Mesenchymal stem cell (in vitro differentiated cells and primary cell): Measurements from ENCODE around the gene EMB.
"Not testable (repeated sequence)": the region's sequence is repeated elsewhere in the genome, so short reads cannot be mapped to it uniquely, and the experiment has no call there.

Experiments used
- DNase-seq: peaks from one replicate; pipeline ENCODE4 v3.0.0-alpha.2; 2013
- H2AFZ ChIP-seq: one replicate; pipeline ENCODE4 v1.6.1; 2013; ENCODE audit warnings: low read depth, mild to moderate bottlenecking, control low read depth, inconsistent platforms, low read length, moderate library complexity
- H2AK5ac ChIP-seq: 2 replicates; pipeline ENCODE4 v1.6.1; 2013; ENCODE audit warnings: low read length, moderate library complexity, mild to moderate bottlenecking, inconsistent platforms; ENCODE audit not compliant: severe bottlenecking
- H2BK120ac ChIP-seq: one replicate; pipeline ENCODE4 v1.6.1; 2013; ENCODE audit warnings: low read depth, mild to moderate bottlenecking, inconsistent platforms, low read length, moderate library complexity
- H2BK12ac ChIP-seq, 2 experiments: one replicate each; pipeline ENCODE4 v1.6.1; 2013; ENCODE audit warnings: inconsistent platforms in 2 of 2, low read length in 2 of 2, mild to moderate bottlenecking in 2 of 2, moderate library complexity in 2 of 2, control low read depth in 1 of 2
- H2BK15ac ChIP-seq: one replicate; pipeline ENCODE4 v1.6.1; 2013; ENCODE audit warnings: mild to moderate bottlenecking, low read depth, inconsistent platforms; ENCODE audit not compliant: poor library complexity, severe bottlenecking
- H2BK5ac ChIP-seq: 2 replicates; pipeline ENCODE4 v1.6.1; 2013; ENCODE audit warnings: low read depth, mild to moderate bottlenecking, low read length, control low read depth, inconsistent platforms; ENCODE audit not compliant: poor library complexity, severe bottlenecking
- H3K14ac ChIP-seq, 2 experiments: one replicate each; pipeline ENCODE4 v1.6.1; 2013; ENCODE audit warnings: inconsistent platforms in 2 of 2, low read length in 2 of 2, control low read depth in 1 of 2, mild to moderate bottlenecking in 1 of 2, moderate library complexity in 1 of 2
- H3K18ac ChIP-seq, 2 experiments: one replicate each; pipeline ENCODE4 v1.6.1; 2013; ENCODE audit warnings: inconsistent platforms in 2 of 2, low read length in 2 of 2, control low read depth in 1 of 2, low read depth in 1 of 2, mild to moderate bottlenecking in 1 of 2
- H3K23ac ChIP-seq, 2 experiments: one replicate each; pipeline ENCODE4 v1.6.1; 2013; ENCODE audit warnings: inconsistent platforms in 2 of 2, low read length in 2 of 2, mild to moderate bottlenecking in 2 of 2, moderate library complexity in 2 of 2, control low read depth in 1 of 2
- H3K27ac ChIP-seq: 2 replicates; pipeline ENCODE4 v1.5.1; 2013; ENCODE audit warnings: mild to moderate bottlenecking, moderate library complexity, low read length, control low read depth, inconsistent platforms; ENCODE audit not compliant: poor library complexity, severe bottlenecking
- H3K27me3 ChIP-seq, 2 experiments: 2 replicates each; pipeline versions ENCODE4 v1.6.1 to v1.7.0; 2013; ENCODE audit warnings: low read length in 2 of 2, mild to moderate bottlenecking in 2 of 2, moderate library complexity in 2 of 2, control low read depth in 1 of 2, inconsistent platforms in 1 of 2; ENCODE audit not compliant: control insufficient read depth in 1 of 2, insufficient read depth in 1 of 2
- H3K36me3 ChIP-seq, 2 experiments: 2 replicates each; pipeline versions ENCODE4 v1.6.1 to v1.7.0; 2013; ENCODE audit warnings: low read length in 2 of 2, control low read depth in 1 of 2, inconsistent platforms in 1 of 2, low read depth in 1 of 2, mild to moderate bottlenecking in 1 of 2; ENCODE audit not compliant: insufficient read depth in 2 of 2, control insufficient read depth in 1 of 2
- H3K4ac ChIP-seq, 2 experiments: one replicate each; pipeline ENCODE4 v1.6.1; 2013; ENCODE audit warnings: inconsistent platforms in 2 of 2, low read length in 2 of 2, mild to moderate bottlenecking in 2 of 2, moderate library complexity in 2 of 2, control low read depth in 1 of 2, low read depth in 1 of 2
- H3K4me1 ChIP-seq: 2 replicates; pipeline ENCODE4 v1.6.1; 2013; ENCODE audit warnings: low read depth, low read length, control low read depth; ENCODE audit not compliant: control insufficient read depth, insufficient read depth
- H3K4me2 ChIP-seq: 2 replicates; pipeline ENCODE4 v1.6.1; 2013; ENCODE audit warnings: low read length, mild to moderate bottlenecking, inconsistent platforms; ENCODE audit not compliant: poor library complexity, severe bottlenecking
- H3K4me3 ChIP-seq, 2 experiments: 2 replicates each; pipeline versions ENCODE4 v1.5.1 to v1.7.0; 2013; ENCODE audit warnings: low read length in 2 of 2, mild to moderate bottlenecking in 2 of 2, control low read depth in 1 of 2, low read depth in 1 of 2; ENCODE audit not compliant: insufficient read depth in 1 of 2
- H3K79me1 ChIP-seq: replicated peaks from 2 replicates; pipeline ENCODE4 v1.6.1; 2013; ENCODE audit warnings: mild to moderate bottlenecking, control low read depth, low read length, inconsistent platforms; ENCODE audit not compliant: poor library complexity, severe bottlenecking
- H3K9ac ChIP-seq: 2 replicates; pipeline ENCODE4 v1.7.0; 2013; ENCODE audit warnings: mild to moderate bottlenecking, low read length, moderate library complexity
- H3K9me3 ChIP-seq: 2 replicates; pipeline ENCODE4 v1.7.0; 2013; ENCODE audit warnings: mild to moderate bottlenecking, low read length; ENCODE audit not compliant: control insufficient read depth
- H4K8ac ChIP-seq: one replicate; pipeline ENCODE4 v1.6.1; 2013; ENCODE audit warnings: inconsistent platforms, mild to moderate bottlenecking, low read length, moderate library complexity
- H4K91ac ChIP-seq: one replicate; pipeline ENCODE4 v1.6.1; 2013; ENCODE audit warnings: mild to moderate bottlenecking, low read length, inconsistent platforms
- WGBS: methylation state at CpG from one replicate; pipeline ENCODE4 v1.1.7; 2013; ENCODE audit warnings: mixed read lengths; 5-methylcytosine and 5-hydroxymethylcytosine counted together

EMB gene

DNA sequence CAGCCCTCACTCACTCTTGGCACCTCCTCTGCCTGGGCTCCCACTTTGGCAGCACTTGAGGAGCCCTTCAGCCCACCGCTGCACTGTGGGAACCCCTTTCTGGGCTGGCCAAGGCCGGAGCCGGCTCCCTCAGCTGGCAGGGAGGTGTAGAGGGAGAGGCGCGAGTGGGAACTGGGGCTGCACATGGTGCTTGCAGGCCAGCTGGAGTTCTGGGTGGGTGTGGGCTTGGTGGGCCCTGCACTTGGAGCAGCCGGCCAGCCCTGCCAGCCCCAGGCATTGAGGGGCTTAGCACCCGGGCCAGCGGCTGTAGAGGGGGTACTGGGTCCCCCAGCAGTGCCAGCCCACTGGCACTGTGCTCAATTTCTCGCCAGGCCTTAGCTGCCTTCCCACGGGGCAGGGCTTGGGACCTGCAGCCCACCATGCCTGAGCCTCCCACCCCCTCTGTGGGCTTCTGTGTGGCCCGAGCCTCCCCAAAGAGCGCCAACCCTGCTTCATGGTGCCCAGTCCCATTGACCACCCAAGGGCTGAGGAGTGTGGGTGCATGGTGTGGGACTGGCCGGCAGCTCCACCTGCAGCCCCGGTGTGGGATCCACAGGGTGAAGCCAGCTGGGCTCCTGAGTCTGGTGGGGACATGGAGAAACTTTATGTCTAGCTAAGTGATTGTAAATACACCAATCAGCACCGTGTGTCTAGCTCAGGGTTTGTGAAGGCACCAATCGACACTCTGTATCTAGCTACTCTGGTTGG, 71.6 kb downstream of the EMB start:
- not testable (repeated sequence) for H2BK12ac ChIP-seq, H3K4me2 ChIP-seq, H2BK120ac ChIP-seq, H3K18ac ChIP-seq, H3K79me1 ChIP-seq, H3K36me3 ChIP-seq, H3K27me3 ChIP-seq, H2AK5ac ChIP-seq, DNase-seq, H3K23ac ChIP-seq, H3K9me3 ChIP-seq, H3K4me1 ChIP-seq, H3K4me3 ChIP-seq, H3K27ac ChIP-seq, H2BK5ac ChIP-seq, H3K9ac ChIP-seq, H2AFZ ChIP-seq, H4K8ac ChIP-seq, H3K14ac ChIP-seq, H4K91ac ChIP-seq, H2BK15ac ChIP-seq, H3K4ac ChIP-seq
- 91% methylated on average over 16 of the region's 16 CpGs for WGBS

- Histone ChIP-seq H3K79me1 (no peaks in the 10 kb centered on the region), H3K9me3 (no peaks in the 10 kb centered on the region), H3K4me1 (no peaks in the 10 kb centered on the region), H4K8ac (no peak overlapping the region), H4K91ac (no peak overlapping the region), H2AK5ac (no peak overlapping the region), H3K4ac (no peak overlapping the region), H2AFZ (no peak overlapping the region), H3K9ac (no peak overlapping the region), H2BK15ac (no peak overlapping the region), H2BK5ac (no peak overlapping the region), H3K4me3 (no peak overlapping the region), H2BK120ac (no peak overlapping the region), H3K27me3 (no peaks in the 10 kb centered on the region), H3K36me3 (no peaks in the 10 kb centered on the region), H2BK12ac (no peak overlapping the region), H3K14ac (no peak overlapping the region), H3K27ac (no peak overlapping the region), H3K4me2 (no peak overlapping the region), H3K23ac (no peak overlapping the region), H3K18ac (no peak overlapping the region)
- DNase-seq: no peak
- WGBS: 63% methylated on average over 6 of the region's 8 CpGs
These were observed 75.4 kb downstream of the EMB start for GRCh38 chr5:50365426-50366251.

DNA sequence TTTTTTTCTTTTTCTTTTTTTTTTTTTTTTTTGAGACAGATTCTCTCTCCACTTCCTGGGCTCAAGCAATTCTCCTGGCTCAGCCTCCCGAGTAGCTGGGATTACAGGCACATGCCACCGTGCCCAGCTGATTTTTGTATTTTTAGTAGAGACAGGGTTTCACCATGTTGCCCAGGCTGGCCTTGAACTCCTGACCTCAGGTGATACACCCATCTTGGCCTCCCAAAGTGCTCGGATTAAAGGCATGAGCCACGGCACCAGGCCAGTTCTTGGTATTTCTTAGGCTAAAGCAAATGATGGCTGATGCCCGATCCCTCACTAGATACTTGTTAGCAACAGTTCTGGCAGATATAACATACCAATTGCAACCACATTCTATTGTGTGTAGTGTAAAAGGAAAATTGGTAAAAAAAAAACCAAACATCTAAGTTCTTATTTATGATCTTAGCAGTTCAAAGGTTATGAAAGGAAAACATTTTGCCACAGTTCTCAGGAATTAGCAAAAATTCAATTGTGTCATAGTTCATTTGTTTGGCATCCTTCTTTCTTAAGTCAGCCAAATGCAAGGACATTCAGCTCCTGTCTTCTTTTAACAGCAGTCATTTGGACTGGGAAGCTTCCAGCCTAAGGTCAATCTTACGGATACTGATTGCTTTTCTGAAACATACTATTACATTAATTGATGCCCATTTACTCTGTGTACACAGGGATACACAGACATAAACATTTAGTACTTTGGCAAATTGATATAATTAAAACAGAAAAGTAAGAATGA, 76.4 kb downstream of the EMB start:
- H3K4me3 ChIP-seq, H2BK5ac ChIP-seq, H2BK120ac ChIP-seq, H3K9me3 ChIP-seq, H3K23ac ChIP-seq, H3K4ac ChIP-seq, DNase-seq, H3K9ac ChIP-seq, H4K91ac ChIP-seq, H3K18ac ChIP-seq, H3K4me1 ChIP-seq, H2BK12ac ChIP-seq, H2AK5ac ChIP-seq, H3K36me3 ChIP-seq, H3K14ac ChIP-seq, H3K27me3 ChIP-seq, H2BK15ac ChIP-seq, H3K79me1 ChIP-seq, H2AFZ ChIP-seq, H3K27ac ChIP-seq, H3K4me2 ChIP-seq, H4K8ac ChIP-seq: not testable (repeated sequence)
- WGBS: 89% methylated on average over 5 of the region's 6 CpGs

DNA sequence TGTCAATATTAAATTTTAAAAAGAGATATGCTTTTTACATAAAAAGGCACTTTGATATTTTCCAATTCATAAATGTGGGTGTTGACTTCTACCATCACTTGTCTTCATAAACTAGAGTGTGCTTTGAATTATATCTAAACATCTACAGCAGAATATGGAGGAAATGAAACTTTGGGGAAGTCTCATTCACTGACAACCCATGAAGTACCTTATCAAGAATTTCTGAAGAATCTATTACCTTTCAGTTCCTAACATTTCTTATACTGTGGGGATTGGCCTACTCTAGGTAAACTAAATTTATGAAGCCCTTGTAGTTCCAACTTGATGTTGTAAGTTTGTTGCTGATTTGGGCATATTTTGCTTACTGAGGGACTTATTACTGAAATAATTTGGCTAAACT, 81.9 kb downstream of the EMB start:
- Histone ChIP-seq H3K9me3 (no peaks in the 10 kb centered on the region), H3K18ac (no peak overlapping the region)

More for the DNA sequence above, 81.9 kb downstream of the EMB start:
- no peak overlapping the region for H2BK12ac ChIP-seq
- H3K27ac ChIP-seq: no peak overlapping the region
- no peak overlapping the region for H2BK5ac ChIP-seq
- H3K14ac ChIP-seq: no peak overlapping the region
- H2BK15ac ChIP-seq: no peak overlapping the region
- no peaks in the 10 kb centered on the region for H3K27me3 ChIP-seq
- H2AK5ac ChIP-seq: no peak overlapping the region
- no peak overlapping the region for H3K4me2 ChIP-seq
- no peak overlapping the region for H2BK120ac ChIP-seq
- no peaks in the 10 kb centered on the region for H3K36me3 ChIP-seq
- no peak for DNase-seq
- H2AFZ ChIP-seq: no peak overlapping the region
- no peak overlapping the region for H3K9ac ChIP-seq
- H4K8ac ChIP-seq: no peak overlapping the region
- no peaks in the 10 kb centered on the region for H3K4me1 ChIP-seq
- H3K4me3 ChIP-seq: no peak overlapping the region
- H3K4ac ChIP-seq: no peak overlapping the region
- no peaks in the 10 kb centered on the region for H3K79me1 ChIP-seq
- no peak overlapping the region for H4K91ac ChIP-seq
- no peak overlapping the region for H3K23ac ChIP-seq
